WTC11 (cell line): ENCODE measurements around the gene CTDSP2. TPM values are rescaled to one million over a fixed set of nuclear protein-coding genes. Genes with fewer than 3 reads are reported as not detected.

ENCODE experiments used
- ATAC-seq: fragments of 200-7000 bp; cut with Tn5 transposase; 2 replicates; pipeline ENCODE4 v1.10.0; 2021; ENCODE audit warnings: mild to moderate bottlenecking, moderate library complexity
- CTCF ChIA-PET: fragments of 300-600 bp; sonication (Branson Sonifier 250); formaldehyde crosslinking; loops from one replicate; lab custom pipeline; 2021; ENCODE audit warnings: antibody characterized with exemption; lab: Charles Lee
- POLR2A ChIA-PET: fragments of 350-600 bp; sonication (Branson Sonifier 250); formaldehyde crosslinking; loops from one replicate; lab custom pipeline; 2021; ENCODE audit warnings: antibody characterized with exemption; lab: Charles Lee
- DNase-seq: peaks from one replicate; pipeline ENCODE4 v3.0.0; 2021; ENCODE audit warnings: low spot score
- H3K27ac Mint-ChIP-seq: 2 replicates; pipeline ENCODE4 v1.8.0; 2021; ENCODE audit warnings: mixed read lengths
- H3K27me3 Mint-ChIP-seq: 2 replicates; pipeline ENCODE4 v1.8.0; 2021; ENCODE audit warnings: low read depth, mild to moderate bottlenecking, moderate library complexity, mixed read lengths
- H3K36me3 Mint-ChIP-seq: 2 replicates; pipeline ENCODE4 v1.8.0; 2021; ENCODE audit warnings: mixed read lengths
- H3K4me1 Mint-ChIP-seq: 2 replicates; pipeline ENCODE4 v1.8.0; 2022; ENCODE audit warnings: mixed read lengths
- H3K4me3 Mint-ChIP-seq: 2 replicates; pipeline ENCODE4 v1.8.0; 2021; ENCODE audit warnings: mild to moderate bottlenecking, moderate library complexity, mixed read lengths
- H3K9me3 Mint-ChIP-seq: 2 replicates; pipeline ENCODE4 v1.8.0; 2021; ENCODE audit warnings: mixed read lengths
- CREB1 ChIP-seq: sonication (generic); formaldehyde crosslinking; IDR thresholded peaks from 2 replicates; pipeline ENCODE4 v1.8.0; 2023; ENCODE audit warnings: mild to moderate bottlenecking, missing genetic modification reagents
- ELF4 ChIP-seq: sonication (generic); formaldehyde crosslinking; IDR thresholded peaks from 2 replicates; pipeline ENCODE4 v1.8.1; 2022; ENCODE audit warnings: low read depth, mild to moderate bottlenecking, moderate library complexity, missing genetic modification reagents
- EMX1 ChIP-seq: fragments of 250-450 bp; sonication (Bioruptor Pico); IDR thresholded peaks from 2 replicates; pipeline ENCODE4 v1.8.0; 2021; ENCODE audit warnings: mild to moderate bottlenecking
- GRHL2 ChIP-seq: fragments of 250-450 bp; sonication (Bioruptor Pico); IDR thresholded peaks from 2 replicates; pipeline ENCODE4 v1.8.0; 2022; ENCODE audit warnings: mild to moderate bottlenecking, moderate library complexity; ENCODE audit not compliant: insufficient replicate concordance, severe bottlenecking
- MYBL2 ChIP-seq: sonication (generic); formaldehyde crosslinking; IDR thresholded peaks from 2 replicates; pipeline ENCODE4 v1.8.1; 2023; ENCODE audit warnings: mild to moderate bottlenecking, moderate library complexity, missing genetic modification reagents
- NR2C2 ChIP-seq: sonication (generic); formaldehyde crosslinking; IDR thresholded peaks from 2 replicates; pipeline ENCODE4 v1.8.0; 2022; ENCODE audit warnings: mild to moderate bottlenecking, missing genetic modification reagents
- NR3C1 ChIP-seq: sonication (generic); formaldehyde crosslinking; conservative IDR thresholded peaks from 2 replicates; pipeline ENCODE4 v1.8.1; 2023; ENCODE audit warnings: low read depth, mild to moderate bottlenecking, missing genetic modification reagents
- SMAD4 ChIP-seq: sonication (generic); formaldehyde crosslinking; IDR thresholded peaks from 2 replicates; pipeline ENCODE4 v1.8.0; 2022; ENCODE audit warnings: mild to moderate bottlenecking, missing genetic modification reagents
- TCF7 ChIP-seq: sonication (generic); formaldehyde crosslinking; IDR thresholded peaks from 2 replicates; pipeline ENCODE4 v1.8.0; 2022; ENCODE audit warnings: mild to moderate bottlenecking, low read depth, missing genetic modification reagents, moderate library complexity
- ZNF219 ChIP-seq: sonication (generic); formaldehyde crosslinking; IDR thresholded peaks from 2 replicates; pipeline ENCODE4 v1.8.0; 2023; ENCODE audit warnings: missing genetic modification reagents, mild to moderate bottlenecking, borderline replicate concordance
- ZNF232 ChIP-seq: sonication (generic); formaldehyde crosslinking; IDR thresholded peaks from 2 replicates; pipeline ENCODE4 v1.8.0; 2022; ENCODE audit warnings: mild to moderate bottlenecking, missing genetic modification reagents
- total RNA-seq: library from RNA; stranded (reverse); gene quantifications from 3 replicates; pipeline ENCODE4 v1.2.3, GENCODE V29; 2021
- TF ChIP-seq, protein P1 (sequence below): sonication (generic); formaldehyde crosslinking; IDR thresholded peaks from 2 replicates; pipeline ENCODE4 v1.8.0; 2022; ENCODE audit warnings: missing genetic modification reagents
- TF ChIP-seq, protein P2 (sequence below): fragments of 200-600 bp; IDR thresholded peaks from 2 replicates; pipeline ENCODE4 v1.8.0; 2022; ENCODE audit warnings: antibody characterized with exemption
- TF ChIP-seq, protein P3 (sequence below): sonication (generic); formaldehyde crosslinking; conservative IDR thresholded peaks from 2 replicates; pipeline ENCODE4 v1.8.1; 2022; ENCODE audit warnings: mild to moderate bottlenecking, missing genetic modification reagents
- TF ChIP-seq, protein P4 (sequence below): sonication (generic); formaldehyde crosslinking; IDR thresholded peaks from 2 replicates; pipeline ENCODE4 v1.8.1; 2022; ENCODE audit warnings: low read depth, missing genetic modification reagents, borderline replicate concordance
- TF ChIP-seq, protein P5 (sequence below): fragments of 250-450 bp; sonication (Bioruptor Pico); IDR thresholded peaks from 2 replicates; pipeline ENCODE4 v2.1.2; 2022; ENCODE audit warnings: mild to moderate bottlenecking, moderate library complexity
- TF ChIP-seq, protein P6 (sequence below): sonication (generic); formaldehyde crosslinking; IDR thresholded peaks from 2 replicates; pipeline ENCODE4 v1.8.1; 2023; ENCODE audit warnings: mild to moderate bottlenecking, missing genetic modification reagents
- TF ChIP-seq, protein P7 (sequence below): sonication (generic); formaldehyde crosslinking; IDR thresholded peaks from 2 replicates; pipeline ENCODE4 v1.8.0; 2022; ENCODE audit warnings: mild to moderate bottlenecking, missing genetic modification reagents
- TF ChIP-seq, protein P8 (sequence below): sonication (generic); formaldehyde crosslinking; IDR thresholded peaks from 2 replicates; pipeline ENCODE4 v1.8.1; 2022; ENCODE audit warnings: low read depth, mild to moderate bottlenecking, moderate library complexity, missing genetic modification reagents, borderline replicate concordance

CTDSP2 gene
- total RNA-seq, 1 experiment from 2014 or later = 122 TPM

DNA sequence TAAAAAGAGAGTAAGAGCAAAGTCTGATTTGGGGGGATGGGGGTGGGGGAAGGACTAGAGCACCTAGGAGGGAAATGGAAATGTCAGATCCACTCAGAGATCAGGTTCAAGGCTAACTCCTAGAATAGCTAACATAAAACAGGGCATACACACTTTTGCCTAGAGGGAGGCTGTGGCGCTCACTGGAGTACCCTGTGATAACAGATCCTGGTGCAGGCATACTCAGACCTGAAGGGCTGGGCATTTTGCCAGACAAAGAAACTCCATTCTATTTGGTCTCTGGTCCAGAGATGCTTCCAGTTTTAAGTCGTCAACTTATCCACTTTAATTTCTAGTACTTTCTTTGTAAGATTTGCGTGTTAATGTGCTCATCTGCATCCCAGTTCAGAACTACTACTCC lies 5.8 kb downstream of the CTDSP2 start (continued):
- TF ChIP-seq, protein P1, sequence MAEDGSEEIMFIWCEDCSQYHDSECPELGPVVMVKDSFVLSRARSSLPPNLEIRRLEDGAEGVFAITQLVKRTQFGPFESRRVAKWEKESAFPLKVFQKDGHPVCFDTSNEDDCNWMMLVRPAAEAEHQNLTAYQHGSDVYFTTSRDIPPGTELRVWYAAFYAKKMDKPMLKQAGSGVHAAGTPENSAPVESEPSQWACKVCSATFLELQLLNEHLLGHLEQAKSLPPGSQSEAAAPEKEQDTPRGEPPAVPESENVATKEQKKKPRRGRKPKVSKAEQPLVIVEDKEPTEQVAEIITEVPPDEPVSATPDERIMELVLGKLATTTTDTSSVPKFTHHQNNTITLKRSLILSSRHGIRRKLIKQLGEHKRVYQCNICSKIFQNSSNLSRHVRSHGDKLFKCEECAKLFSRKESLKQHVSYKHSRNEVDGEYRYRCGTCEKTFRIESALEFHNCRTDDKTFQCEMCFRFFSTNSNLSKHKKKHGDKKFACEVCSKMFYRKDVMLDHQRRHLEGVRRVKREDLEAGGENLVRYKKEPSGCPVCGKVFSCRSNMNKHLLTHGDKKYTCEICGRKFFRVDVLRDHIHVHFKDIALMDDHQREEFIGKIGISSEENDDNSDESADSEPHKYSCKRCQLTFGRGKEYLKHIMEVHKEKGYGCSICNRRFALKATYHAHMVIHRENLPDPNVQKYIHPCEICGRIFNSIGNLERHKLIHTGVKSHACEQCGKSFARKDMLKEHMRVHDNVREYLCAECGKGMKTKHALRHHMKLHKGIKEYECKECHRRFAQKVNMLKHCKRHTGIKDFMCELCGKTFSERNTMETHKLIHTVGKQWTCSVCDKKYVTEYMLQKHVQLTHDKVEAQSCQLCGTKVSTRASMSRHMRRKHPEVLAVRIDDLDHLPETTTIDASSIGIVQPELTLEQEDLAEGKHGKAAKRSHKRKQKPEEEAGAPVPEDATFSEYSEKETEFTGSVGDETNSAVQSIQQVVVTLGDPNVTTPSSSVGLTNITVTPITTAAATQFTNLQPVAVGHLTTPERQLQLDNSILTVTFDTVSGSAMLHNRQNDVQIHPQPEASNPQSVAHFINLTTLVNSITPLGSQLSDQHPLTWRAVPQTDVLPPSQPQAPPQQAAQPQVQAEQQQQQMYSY = no peak
- no peak for TF ChIP-seq CREB1 (CRISPR knock-in tag)
- no peak for TF ChIP-seq ZNF232 (CRISPR knock-in tag)
- TF ChIP-seq NR2C2 (CRISPR knock-in tag) = no peak

DNA sequence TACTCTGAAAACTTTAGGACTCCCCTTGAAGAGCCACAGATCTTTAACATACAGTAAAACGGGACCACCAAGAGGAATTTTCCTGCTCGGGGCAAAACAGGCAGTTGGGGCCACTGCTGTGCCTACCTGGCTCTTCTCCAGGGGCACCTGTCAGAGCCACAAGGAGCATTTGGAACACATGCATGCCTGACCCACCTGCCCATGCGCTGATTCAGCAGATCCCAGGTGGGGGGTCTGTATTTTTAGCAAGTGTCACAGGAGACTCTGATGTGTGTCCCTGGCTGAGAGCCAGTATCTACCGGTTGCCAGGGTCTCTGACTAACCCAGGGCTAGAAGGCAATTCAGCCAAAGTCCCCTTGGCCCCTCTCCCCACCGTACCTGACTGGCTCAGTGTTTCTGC lies 6.5 kb downstream of the CTDSP2 start:
- Mint-ChIP-seq H3K36me3 (no peaks in the 10 kb centered on the region), H3K27ac (peak overlapping the region; percentile 75; the same call in 1 of the 2 replicates), H3K9me3 (no peaks in the 10 kb centered on the region), H3K4me1 (peaks cover 94% of the 10 kb centered on the region), H3K27me3 (no peaks in the 10 kb centered on the region), H3K4me3 (no peak overlapping the region)
- TF ChIP-seq, protein P2, sequence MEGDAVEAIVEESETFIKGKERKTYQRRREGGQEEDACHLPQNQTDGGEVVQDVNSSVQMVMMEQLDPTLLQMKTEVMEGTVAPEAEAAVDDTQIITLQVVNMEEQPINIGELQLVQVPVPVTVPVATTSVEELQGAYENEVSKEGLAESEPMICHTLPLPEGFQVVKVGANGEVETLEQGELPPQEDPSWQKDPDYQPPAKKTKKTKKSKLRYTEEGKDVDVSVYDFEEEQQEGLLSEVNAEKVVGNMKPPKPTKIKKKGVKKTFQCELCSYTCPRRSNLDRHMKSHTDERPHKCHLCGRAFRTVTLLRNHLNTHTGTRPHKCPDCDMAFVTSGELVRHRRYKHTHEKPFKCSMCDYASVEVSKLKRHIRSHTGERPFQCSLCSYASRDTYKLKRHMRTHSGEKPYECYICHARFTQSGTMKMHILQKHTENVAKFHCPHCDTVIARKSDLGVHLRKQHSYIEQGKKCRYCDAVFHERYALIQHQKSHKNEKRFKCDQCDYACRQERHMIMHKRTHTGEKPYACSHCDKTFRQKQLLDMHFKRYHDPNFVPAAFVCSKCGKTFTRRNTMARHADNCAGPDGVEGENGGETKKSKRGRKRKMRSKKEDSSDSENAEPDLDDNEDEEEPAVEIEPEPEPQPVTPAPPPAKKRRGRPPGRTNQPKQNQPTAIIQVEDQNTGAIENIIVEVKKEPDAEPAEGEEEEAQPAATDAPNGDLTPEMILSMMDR = no peak
- TF ChIP-seq ZNF219 (CRISPR knock-in tag) (no peak), NR3C1 (no peak), GRHL2 (CRISPR knock-in tag) (no peak), ELF4 (CRISPR knock-in tag) (no peak), EMX1 (CRISPR knock-in tag) (no peak), MYBL2 (CRISPR knock-in tag) (no peak), SMAD4 (CRISPR knock-in tag) (no peak), TCF7 (CRISPR knock-in tag) (no peak)
- TF ChIP-seq, protein P3, sequence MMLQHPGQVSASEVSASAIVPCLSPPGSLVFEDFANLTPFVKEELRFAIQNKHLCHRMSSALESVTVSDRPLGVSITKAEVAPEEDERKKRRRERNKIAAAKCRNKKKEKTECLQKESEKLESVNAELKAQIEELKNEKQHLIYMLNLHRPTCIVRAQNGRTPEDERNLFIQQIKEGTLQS (CRISPR knock-in tag) = no peak
- TF ChIP-seq, protein P4, sequence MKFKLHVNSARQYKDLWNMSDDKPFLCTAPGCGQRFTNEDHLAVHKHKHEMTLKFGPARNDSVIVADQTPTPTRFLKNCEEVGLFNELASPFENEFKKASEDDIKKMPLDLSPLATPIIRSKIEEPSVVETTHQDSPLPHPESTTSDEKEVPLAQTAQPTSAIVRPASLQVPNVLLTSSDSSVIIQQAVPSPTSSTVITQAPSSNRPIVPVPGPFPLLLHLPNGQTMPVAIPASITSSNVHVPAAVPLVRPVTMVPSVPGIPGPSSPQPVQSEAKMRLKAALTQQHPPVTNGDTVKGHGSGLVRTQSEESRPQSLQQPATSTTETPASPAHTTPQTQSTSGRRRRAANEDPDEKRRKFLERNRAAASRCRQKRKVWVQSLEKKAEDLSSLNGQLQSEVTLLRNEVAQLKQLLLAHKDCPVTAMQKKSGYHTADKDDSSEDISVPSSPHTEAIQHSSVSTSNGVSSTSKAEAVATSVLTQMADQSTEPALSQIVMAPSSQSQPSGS (CRISPR knock-in tag) = no peak
- TF ChIP-seq, protein P5, sequence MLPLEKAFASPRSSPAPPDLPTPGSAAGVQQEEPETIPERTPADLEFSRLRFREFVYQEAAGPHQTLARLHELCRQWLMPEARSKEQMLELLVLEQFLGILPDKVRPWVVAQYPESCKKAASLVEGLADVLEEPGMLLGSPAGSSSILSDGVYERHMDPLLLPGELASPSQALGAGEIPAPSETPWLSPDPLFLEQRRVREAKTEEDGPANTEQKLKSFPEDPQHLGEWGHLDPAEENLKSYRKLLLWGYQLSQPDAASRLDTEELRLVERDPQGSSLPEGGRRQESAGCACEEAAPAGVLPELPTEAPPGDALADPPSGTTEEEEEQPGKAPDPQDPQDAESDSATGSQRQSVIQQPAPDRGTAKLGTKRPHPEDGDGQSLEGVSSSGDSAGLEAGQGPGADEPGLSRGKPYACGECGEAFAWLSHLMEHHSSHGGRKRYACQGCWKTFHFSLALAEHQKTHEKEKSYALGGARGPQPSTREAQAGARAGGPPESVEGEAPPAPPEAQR (CRISPR knock-in tag) = no peak
- TF ChIP-seq, protein P6, sequence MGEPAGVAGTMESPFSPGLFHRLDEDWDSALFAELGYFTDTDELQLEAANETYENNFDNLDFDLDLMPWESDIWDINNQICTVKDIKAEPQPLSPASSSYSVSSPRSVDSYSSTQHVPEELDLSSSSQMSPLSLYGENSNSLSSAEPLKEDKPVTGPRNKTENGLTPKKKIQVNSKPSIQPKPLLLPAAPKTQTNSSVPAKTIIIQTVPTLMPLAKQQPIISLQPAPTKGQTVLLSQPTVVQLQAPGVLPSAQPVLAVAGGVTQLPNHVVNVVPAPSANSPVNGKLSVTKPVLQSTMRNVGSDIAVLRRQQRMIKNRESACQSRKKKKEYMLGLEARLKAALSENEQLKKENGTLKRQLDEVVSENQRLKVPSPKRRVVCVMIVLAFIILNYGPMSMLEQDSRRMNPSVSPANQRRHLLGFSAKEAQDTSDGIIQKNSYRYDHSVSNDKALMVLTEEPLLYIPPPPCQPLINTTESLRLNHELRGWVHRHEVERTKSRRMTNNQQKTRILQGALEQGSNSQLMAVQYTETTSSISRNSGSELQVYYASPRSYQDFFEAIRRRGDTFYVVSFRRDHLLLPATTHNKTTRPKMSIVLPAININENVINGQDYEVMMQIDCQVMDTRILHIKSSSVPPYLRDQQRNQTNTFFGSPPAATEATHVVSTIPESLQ (CRISPR knock-in tag) = no peak
- TF ChIP-seq, protein P7, sequence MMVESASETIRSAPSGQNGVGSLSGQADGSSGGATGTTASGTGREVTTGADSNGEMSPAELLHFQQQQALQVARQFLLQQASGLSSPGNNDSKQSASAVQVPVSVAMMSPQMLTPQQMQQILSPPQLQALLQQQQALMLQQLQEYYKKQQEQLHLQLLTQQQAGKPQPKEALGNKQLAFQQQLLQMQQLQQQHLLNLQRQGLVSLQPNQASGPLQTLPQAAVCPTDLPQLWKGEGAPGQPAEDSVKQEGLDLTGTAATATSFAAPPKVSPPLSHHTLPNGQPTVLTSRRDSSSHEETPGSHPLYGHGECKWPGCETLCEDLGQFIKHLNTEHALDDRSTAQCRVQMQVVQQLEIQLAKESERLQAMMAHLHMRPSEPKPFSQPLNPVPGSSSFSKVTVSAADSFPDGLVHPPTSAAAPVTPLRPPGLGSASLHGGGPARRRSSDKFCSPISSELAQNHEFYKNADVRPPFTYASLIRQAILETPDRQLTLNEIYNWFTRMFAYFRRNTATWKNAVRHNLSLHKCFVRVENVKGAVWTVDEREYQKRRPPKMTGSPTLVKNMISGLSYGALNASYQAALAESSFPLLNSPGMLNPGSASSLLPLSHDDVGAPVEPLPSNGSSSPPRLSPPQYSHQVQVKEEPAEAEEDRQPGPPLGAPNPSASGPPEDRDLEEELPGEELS (CRISPR knock-in tag) = no peak
- TF ChIP-seq, protein P8, sequence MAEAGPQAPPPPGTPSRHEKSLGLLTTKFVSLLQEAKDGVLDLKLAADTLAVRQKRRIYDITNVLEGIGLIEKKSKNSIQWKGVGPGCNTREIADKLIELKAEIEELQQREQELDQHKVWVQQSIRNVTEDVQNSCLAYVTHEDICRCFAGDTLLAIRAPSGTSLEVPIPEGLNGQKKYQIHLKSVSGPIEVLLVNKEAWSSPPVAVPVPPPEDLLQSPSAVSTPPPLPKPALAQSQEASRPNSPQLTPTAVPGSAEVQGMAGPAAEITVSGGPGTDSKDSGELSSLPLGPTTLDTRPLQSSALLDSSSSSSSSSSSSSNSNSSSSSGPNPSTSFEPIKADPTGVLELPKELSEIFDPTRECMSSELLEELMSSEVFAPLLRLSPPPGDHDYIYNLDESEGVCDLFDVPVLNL (CRISPR knock-in tag) = no peak
- no peak for ATAC-seq
- ChIA-PET CTCF (interaction anchor here (1.0 kb wide), 1 partner anchor 83 kb away, joined by 3 read pairs; no protein-coding TSS in a partner anchor), POLR2A (no interaction called here)
- DNase-seq = no peak
